ENCODE data around the gene PCIF1.
"Not testable (repeated sequence)": the region's sequence is repeated elsewhere in the genome, so short reads cannot be mapped to it uniquely, and the experiment has no call there.

Gene PCIF1

DNA sequence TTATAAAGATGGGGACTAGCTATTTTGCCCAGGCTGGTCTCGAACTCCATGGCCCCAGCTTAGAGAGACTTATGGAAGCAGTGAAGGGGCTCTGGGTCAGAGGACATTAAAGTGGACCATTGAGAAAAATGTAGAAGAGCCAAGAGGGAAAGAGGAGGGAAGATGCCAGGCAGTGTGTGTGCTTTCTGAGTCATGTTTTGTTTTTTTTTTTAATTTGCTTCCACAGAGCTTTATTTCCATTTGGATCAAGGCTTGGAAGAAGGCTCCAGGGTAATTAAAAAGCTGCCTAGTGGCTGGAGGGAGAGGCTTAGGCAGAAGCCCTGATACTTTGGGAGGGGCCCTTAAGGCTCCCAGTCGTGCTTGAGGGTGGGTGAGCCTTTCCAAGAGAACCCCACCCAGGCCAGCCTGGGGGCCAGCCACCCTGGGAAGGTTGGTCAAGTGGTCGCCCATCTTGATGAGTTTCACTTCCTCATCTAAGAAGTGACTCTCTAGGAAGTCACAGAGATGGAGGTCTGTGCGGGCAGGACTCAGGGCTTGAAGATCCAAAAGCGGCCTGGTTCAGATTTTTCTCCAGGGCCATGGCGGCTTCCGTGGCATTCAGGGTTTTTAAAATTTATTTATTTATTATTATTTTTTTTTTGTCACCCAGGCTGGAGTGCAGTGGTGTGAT lies 40.5 kb downstream of the PCIF1 start:
- DNase-seq (ENCODE audit: extremely low read depth, low read depth), result no peak
- TF ChIP-seq, protein P1, sequence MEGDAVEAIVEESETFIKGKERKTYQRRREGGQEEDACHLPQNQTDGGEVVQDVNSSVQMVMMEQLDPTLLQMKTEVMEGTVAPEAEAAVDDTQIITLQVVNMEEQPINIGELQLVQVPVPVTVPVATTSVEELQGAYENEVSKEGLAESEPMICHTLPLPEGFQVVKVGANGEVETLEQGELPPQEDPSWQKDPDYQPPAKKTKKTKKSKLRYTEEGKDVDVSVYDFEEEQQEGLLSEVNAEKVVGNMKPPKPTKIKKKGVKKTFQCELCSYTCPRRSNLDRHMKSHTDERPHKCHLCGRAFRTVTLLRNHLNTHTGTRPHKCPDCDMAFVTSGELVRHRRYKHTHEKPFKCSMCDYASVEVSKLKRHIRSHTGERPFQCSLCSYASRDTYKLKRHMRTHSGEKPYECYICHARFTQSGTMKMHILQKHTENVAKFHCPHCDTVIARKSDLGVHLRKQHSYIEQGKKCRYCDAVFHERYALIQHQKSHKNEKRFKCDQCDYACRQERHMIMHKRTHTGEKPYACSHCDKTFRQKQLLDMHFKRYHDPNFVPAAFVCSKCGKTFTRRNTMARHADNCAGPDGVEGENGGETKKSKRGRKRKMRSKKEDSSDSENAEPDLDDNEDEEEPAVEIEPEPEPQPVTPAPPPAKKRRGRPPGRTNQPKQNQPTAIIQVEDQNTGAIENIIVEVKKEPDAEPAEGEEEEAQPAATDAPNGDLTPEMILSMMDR (IDR thresholded peaks at IDR 0.05; ENCODE audit: low read depth, low read length), result no peak

DNA sequence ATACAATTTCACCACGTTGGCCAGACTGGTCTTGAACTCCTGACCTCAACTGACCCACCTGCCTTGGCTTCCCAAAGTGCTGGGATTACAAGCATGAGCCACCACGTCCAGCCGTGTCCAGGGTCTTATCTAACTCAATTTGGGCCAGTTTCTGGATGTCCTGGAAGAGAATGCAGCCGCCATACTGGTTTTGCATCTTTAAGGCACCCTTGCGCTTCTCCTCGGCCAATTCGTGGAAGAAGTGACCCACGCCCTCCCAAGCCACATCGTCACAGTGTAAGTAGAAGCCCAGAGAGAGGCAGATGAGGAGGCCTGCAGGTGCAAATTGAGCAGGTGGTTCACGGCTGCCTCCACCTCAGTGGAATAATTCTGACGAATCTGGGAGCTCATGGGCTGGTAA lies 41.2 kb downstream of the PCIF1 start:
- DNase-seq (ENCODE audit: extremely low read depth, low read depth), result no peak
- TF ChIP-seq, protein P1 (IDR thresholded peaks at IDR 0.05; ENCODE audit: low read depth, low read length), result no peak

DNA sequence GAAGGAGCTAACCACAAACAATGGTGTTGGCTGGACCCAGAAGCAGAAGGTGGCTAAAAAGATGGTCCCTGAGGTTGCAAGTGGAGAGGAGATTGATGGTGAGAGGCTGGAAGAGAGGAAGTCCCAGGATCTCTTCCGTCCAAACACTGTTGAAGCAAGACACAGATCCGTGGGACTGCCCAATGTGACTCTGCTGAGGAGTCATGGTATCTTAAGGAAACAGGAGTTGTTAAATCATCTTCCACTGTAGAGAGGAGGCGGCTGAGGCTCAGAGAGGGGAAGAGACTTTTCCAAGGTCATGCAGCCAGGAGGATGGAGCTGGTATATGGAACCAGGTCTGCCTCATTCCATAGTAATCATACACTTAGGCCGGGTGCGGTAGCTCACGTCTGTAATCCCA lies 41.6 kb downstream of the PCIF1 start:
- TF ChIP-seq, protein P1 (IDR thresholded peaks at IDR 0.05; ENCODE audit: low read depth, low read length), result no peak
- DNase-seq (ENCODE audit: extremely low read depth, low read depth), result no peak

DNA sequence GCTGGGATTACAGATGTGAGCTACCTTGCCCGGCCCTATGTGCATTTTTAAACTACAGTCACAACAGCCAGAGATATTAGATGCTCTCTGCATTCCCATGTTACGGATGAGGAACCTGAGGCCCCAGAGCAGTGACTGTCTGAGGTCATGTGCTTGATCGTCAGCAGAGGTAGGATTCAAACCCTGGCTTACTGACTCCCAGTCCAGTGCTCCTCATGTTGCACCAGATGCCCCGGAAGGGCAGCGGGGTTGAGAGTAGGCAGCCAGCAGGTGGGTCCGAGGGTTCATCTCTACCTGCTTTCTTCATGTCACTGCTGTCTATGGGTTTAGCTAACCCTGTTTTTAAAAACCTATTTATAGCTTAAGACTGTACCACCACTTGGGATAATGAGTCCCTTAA lies 46.8 kb downstream of the PCIF1 start:
- DNase-seq (ENCODE audit: extremely low read depth, low read depth), result no peak

DNA sequence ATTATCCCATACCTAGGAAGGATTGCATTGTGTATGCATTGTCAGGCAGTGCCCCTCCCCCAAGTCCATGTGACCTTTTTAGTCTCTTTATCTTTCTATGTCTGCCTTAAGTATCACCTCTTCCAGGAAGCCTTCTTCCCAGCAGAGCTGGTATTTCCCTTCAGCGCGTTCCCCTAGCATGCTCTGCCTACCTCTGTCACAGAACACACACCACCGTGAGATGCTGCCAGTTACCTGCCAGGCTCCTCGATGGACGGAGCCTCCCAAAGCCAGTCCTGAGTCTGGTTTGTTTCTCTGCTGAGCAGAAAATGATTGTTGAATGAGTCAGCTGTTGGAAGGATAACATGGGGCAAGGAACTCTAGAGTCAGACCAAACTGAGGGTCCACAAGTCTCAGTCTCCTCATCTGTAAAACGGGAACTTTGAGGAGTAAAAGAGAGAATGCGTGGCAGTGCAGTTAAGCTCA lies 48.8 kb downstream of the PCIF1 start:
- DNase-seq (ENCODE audit: extremely low read depth, low read depth), result no peak
- TF ChIP-seq, protein P1 (IDR thresholded peaks at IDR 0.05; ENCODE audit: low read depth, low read length), result no peak

More for the DNA sequence above, 46.8 kb downstream of the PCIF1 start:
- TF ChIP-seq, protein P1 (IDR thresholded peaks at IDR 0.05; ENCODE audit: low read depth, low read length), result no peak

DNA sequence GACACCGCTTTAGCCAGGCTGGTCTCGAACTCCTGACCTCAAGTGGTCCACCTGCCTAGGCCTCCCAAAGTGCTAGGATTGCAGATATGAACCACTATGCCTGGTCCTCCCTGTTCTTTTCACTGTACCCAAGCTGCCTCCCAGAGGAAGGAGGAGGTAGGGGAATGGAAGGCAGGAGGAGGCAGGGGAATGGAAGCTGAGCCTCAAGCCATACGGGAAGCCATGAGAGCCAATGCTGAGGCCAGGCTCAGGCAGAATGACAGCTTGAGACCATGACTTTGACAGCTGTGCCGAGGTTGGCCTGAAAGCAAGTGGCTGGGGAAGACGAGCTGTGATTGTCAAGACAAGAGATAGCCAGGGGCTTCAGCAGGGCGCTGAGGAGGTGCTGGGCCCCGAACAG lies 51.1 kb downstream of the PCIF1 start:
- TF ChIP-seq, protein P1 (IDR thresholded peaks at IDR 0.05; ENCODE audit: low read depth, low read length), result peak; percentile 2
- DNase-seq (ENCODE audit: extremely low read depth, low read depth), result no peak

DNA sequence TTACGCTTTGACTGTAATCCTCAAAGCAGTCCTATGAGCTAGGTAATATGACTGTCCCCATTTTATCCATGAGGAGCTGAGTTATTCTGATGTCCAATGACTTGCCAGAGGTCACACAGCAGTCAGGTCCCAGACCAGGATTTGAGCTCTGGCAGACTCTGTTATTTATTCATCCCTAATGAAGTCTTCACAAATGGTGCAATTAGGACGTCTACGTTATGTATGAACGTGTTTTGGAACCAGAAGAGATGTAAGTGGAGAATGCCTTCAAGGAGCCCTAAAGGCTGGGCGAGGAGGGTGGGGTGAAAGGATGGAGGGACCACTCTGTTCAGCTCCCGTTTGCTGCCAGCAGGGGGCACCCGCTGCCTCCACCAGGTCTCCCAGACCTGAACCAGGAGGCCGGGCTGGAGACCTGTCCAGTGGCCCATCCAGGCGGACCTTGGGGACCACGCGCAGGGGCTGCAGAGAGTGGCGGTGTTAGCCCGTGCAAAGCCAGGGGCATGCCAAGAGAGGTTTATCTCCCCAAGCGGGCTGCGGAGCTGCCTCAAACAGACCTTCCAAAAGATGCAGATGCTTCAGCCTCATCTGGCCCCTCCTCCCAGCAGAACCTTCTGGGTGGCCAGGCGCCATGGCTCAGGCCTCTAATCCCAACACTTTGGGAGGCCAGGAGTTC lies 52.8 kb downstream of the PCIF1 start:
- TF ChIP-seq, protein P1 (IDR thresholded peaks at IDR 0.05; ENCODE audit: low read depth, low read length), result peak; percentile 90
- no peak for DNase-seq (ENCODE audit: extremely low read depth, low read depth)

DNA sequence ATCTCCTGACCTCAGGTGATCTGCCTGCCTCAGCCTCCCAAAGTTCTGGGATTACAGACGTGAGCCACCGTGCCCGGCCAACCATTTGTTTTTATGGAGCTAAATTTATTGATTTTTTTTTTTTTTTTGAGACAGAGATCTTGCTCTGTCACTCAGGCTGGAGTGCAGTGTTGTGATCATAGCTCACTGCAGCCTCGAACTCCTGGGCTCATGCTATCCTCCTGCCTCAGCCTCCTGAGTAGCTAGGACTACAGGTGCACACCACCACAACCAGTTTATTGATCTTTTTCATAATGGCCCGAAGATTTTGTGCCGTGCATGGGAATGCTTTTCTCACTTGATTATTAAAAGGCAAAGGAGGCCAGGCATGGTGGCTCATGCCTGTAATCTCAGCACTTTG lies 54.3 kb downstream of the PCIF1 start:
- not testable (repeated sequence) for DNase-seq (ENCODE audit: extremely low read depth, low read depth)

Measured in AG09319 (cell line).